GM21367 (cell line): Measurements from ENCODE around the gene EVA1C.
"Not testable (repeated sequence)": the region's sequence is repeated elsewhere in the genome, so short reads cannot be mapped to it uniquely, and the experiment has no call there.

Experiments
- ATAC-seq: cut with Tn5 transposase; IDR thresholded peaks from one replicate; pipeline ENCODE4 v1.9.1; 2021; ENCODE audit not compliant: unreplicated experiment

Gene EVA1C

DNA sequence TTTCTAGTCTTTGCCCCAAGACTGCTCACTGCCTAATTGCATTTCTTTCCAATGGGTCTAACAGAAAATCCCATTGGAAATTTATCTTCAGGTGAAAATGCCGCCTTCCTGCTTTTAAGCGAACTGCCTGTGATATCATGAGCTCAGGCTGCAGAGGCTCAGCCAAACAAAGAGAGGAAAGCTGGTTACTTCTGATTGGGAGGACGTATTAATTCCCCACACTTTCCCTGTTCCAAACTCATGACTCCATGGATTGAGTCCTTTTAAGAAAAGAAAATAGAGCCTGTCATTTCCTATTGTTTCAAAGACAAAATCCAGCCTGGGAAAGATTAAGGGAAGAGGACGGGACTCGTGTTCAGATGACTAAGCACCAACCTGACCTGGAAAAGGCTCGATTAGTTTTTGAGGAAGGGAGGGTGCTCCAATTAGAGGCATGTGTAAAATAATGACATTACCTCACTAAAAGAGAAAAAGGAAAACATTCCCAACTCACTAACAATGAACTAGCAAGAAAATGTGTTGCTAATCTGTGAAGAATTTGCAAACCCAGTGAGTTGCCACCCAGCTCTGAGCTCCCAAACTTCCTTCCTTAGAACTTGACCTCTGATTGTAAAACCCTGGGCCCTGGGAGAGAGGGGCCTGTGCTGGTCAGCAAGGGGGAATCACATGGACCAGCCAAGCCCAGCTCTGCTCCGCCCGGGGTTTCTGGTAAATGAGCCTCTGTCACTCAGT lies 111.6 kb downstream of the EVA1C start:
- no peak for ATAC-seq

DNA sequence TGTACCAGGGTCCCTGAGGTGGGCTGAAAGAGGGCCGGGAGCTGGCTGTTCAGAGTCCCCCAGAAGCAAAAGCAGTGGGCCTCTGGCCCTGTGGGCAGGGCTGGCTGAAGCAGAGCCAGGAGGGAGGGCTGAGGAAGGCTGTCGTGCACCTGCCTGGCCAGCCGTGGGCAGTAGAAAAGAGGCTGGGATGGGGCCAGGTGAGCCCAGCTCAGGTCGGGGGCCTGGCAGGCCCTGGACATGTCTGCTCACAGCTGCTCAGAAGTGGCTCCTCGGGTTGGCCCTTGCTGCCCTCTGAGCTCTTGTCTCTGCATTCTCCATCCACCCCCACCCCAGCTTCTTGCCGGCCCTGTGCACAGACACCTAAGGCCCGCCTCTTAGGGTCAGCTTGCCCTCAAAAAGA lies 112.8 kb downstream of the EVA1C start:
- ATAC-seq = no peak

DNA sequence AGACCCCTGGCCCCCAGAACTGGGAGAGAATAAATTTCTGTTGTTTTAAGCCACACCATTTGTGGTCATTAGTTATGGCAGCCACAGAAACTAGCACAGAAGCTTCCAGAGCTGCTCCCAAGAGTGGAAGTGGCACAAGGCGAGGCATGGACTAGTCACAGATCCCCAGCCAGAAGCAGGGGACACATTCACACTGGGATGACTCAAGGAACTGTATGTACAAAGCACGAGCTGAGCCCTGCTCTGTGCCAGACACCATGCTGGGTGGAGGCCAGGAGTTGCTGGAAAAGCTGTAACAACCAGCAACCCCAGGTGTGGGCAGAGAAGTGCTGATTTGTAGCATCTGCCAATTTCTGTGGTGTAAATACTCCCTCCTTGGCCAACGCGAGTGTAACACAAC lies 117.2 kb downstream of the EVA1C start:
- no peak for ATAC-seq

DNA sequence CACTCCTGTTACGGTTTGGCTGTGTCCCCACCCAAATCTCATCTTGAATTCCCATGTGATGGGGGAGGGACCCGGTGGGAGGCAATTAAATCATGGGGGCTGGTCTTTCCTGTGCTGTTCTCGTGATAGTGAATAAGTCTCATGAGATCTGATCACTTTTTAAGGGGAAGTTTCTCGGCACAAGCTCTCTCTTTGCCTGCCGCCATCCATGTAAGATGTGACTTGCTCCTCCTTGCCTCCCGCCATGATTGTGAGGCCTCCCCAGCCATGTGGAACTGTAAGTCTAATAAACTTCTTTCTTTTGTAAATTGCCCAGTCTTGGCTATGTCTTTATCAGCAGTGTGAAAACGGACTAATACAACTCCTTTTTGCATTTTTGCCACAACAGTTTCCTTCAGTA lies 118.3 kb downstream of the EVA1C start:
- ATAC-seq = not testable (repeated sequence)

DNA sequence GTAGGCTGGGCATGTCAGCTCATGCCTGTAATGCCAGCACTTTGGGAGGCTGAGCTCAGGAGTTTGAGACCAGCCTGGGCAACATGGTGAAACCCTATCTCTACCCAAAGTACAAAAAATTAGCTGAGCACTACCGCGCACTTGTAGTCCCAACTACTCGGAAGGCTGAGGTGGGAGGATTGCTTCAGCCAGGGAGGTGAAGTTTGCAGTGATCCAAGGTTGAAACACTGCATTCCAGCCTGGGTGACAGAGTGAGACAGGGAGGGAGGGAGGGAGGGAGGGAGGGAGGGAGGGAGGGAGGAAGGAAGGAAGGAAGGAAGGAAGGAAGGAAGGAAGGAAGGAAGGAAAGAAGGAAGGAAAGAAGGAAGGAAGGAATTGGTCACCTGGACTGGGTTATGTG lies 119.1 kb downstream of the EVA1C start:
- not testable (repeated sequence) for ATAC-seq

DNA sequence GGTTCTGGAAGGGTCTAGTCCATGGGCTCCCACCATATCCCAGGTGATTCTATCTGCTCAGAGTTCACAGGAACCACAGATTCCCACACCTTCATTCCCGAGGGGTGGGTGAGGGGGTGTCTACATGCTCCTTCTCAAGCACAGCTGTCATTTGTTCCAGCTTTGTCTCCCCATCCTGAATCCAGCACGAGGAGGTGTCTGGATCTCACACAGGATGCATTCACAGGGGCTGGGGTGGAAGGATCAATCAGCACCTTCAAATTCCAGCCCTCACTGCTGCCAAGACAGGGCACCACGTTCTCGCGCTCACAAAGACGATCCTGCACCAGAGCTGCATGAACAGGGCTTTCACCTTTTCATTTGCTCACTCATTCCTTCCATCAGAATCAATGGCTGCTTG lies 120.1 kb downstream of the EVA1C start:
- ATAC-seq = no peak

DNA sequence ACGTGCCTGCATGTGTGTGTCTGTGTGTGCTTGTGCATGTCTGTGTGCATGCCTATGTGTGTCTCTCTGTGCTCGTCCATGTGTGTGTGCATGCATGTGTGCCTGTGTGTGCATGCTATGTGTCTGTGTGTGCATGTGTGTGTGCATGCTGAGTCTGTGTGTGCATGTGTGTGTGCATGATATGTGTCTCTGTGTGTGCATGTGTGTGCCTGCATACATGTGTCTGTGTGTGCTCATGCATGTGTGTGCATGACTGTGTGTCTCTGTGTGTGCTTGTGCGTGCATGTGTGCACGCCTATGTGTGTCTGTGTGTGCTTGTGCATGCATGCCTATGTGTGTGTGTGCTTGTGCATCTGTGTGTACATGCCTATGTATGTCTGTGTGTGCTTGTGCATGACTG lies 120.5 kb downstream of the EVA1C start:
- ATAC-seq = no peak

DNA sequence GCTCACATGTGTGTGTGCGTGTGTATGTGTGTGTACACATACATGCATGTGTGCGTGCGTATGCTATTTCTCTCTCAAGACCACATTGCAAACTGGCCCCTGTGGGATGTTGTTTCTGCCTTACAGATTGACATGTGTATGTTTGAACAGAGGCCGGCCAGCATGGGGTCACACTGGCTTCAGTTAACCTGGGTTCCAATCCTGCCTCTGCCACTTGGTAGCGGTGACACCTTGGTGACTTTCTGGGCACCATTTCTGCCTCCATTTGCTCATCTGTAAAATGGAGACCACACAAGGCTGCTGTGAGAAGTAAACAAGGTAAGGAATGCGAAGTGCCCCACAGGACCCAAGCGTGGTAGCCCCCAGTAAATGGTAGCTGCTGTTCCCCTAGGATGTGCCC lies 121.1 kb downstream of the EVA1C start:
- no peak for ATAC-seq

DNA sequence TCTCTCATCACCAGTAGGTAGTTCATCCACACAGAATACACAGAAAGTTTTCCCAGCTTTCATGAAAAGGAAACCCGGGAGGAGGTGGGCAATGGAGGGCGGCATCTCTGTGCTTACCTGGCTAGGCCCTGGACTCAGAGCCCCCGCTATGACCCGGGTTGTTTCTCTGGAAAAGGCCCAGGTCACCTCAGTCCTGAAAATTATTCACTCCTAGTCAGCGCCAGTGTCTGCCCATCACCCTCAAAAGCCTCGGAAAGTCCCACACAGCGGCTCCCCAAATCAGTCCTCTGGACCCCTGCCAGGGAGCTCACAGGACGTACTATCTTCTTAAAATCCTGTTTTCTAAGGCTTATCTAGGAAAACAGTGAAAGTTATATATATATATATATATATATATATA lies 121.6 kb downstream of the EVA1C start:
- no peak for ATAC-seq

DNA sequence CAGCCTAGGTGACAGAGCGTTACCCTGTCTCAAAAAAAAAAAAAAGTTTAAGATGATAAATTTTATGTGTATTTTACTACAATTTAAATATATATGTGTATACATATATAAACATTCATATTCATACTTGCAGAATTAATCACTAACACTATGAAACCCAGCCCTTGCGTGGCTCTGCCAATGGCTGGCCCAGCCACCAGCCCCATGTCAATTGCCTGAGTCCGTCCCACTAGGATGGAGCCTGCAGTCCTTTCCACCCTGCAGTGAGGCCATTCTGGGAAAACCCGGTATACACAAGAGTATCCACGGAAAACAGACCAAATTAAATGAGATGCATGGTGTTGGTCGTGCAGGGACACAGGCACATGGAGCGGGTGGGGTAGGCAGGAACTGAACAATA lies 123.1 kb downstream of the EVA1C start:
- ATAC-seq = no peak

DNA sequence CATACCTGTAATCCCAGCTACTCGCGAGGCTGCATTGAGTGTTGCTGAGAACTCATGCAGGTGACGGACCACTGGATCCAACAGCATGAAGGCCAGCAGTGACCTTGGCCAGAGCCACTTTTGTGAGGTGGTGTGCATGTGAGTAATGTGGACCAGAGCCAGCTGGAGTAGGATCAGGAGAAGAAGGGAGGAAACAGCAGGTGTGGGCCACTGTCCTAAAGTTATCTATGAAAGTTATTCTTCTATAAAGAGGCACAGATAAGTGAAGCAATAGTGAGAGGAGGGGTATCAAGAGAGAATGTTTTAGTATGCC lies 125.0 kb downstream of the EVA1C start:
- no peak for ATAC-seq

DNA sequence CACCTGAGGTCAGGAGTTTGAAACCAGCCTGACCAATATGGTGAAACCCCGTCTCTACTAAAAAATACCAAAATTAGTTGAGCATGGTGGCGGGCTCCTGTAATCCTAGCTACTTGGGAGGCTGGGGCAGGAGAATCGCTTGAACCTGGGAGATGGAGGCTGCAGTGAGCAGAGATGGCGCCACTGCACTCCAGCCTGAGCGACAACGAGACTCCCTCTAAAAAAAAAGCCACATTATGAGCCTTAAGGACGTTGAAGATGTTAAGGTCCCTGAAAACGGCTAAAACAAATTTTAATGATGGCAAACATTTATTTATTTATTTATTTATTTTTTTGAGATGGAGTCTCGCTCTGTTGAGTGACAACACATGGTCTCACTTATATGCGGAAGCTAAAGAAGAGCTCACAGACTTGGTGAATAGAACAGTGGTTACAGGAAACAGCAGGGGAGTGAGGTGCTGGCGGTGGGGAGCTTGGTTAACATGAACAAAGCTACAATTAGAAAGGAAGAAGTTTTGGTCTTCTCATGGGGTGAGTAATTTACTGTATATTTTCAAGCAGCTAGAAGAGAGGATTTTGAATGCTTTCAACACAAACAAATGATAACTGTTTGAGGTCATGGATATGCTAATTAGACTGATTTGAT lies 125.8 kb downstream of the EVA1C start:
- no peak for ATAC-seq

DNA sequence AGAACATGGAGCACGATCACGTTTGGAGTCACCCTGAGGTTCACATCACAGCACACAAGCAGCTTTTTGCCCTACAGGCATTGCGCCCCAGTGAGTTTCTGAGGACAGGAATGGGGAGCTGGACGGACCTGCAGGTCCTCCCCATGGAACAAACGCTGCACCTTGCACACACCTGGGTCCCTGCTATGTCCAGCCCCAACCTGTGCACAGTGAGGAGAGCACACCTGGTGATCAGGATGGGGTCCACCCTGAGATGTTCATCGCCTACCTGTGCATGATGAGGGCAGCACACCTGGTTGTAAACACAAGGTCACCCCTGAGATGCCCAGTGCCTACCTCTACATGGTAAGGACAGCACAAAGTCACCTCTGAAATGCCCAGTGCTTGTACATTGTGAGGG lies 126.9 kb downstream of the EVA1C start:
- no peak for ATAC-seq

DNA sequence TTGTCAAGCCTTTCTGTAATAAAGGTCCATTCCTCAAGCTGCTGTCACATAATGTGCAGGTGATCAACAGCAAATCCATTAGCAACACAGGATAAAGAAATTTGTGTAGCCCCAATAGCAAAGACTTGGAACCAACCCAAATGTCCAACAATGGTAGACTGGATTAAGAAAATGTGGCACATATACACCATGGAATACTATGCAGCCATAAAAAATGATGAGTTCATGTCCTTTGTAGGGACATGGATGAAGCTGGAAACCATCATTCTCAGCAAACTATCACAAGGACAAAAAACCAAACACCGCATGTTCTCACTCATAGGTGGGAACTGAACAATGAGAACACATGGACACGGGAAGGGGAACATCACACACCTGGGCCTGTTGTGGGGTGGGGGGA lies 130.6 kb downstream of the EVA1C start:
- not testable (repeated sequence) for ATAC-seq

DNA sequence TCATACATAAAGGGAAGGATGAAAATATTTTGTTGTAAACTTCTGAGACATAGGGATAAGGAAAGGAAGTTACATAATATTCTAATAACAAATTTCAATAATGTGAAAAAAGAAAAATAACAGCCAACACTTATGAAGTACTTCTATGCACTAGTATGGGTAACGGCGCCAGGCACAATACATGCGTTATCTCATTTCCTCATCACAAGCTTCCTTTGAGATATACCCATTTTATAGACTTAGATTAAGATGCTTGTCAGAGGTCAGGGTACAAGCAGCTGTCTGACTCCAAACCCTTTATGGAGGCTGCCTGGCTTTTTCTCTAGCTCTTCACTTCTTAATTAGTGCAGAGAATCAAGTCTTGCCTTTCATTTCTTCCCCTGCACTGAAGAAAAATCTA lies 131.5 kb downstream of the EVA1C start:
- ATAC-seq = no peak

DNA sequence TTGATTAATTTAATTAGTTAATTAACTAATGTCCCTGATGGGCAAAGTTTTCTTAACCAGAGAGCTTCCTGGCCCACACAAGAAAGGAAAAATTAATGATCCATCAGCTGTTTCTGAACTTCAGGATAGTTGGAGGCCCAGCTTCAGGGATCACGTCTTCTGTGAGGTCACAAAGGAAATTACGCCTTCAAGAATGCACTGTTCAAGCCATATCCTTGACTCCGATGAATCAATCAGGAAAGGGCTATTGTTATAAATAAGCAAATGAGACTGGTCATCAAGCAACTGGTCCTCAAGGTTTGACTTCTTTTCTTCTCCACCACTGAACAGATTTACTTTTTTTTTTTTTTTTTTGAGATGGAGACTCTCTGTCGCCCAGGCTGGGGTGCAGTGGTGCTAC lies 132.2 kb downstream of the EVA1C start:
- no peak for ATAC-seq

DNA sequence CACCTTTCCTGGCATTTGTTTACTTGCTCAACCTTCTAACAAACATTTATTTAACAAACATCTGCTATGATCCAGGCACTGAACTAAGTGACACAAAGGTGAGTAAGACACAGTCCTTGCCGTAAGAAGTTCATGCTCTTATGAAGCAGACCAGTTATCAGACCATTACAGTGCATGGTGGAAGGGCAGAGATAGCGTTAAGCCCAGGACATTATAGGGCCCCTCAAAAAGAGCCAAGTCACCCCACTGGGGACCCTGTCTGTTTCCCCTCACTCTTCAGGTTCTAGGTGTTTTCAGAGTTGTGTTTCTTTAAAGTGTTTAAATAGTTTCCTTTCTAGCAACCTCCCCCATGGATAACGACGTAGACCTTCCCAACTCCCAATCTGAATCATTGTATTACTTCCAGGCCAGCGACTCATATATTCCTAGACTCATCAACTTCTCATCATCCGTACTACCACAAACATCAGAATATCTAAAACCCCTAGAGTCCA lies 133.5 kb downstream of the EVA1C start:
- ATAC-seq = no peak

DNA sequence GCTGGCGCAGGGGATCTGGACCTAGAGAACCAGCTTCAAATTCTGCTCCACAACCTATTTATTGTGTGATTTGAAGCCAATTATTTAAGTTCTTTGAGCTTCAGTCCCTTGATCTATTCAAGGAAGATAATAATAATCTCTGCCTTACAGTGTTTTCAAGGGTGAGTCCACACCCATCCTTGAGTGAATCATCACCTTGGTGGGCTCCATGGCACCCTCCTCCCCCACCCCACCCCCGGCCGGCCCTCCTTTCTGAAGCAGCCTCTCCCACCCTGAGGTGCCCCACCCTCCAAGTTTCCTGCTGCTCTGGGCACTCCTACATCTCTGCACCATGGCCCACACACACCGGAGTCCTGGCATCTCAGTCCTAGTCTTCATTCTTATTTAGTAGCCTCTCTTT lies 134.5 kb downstream of the EVA1C start:
- no peak for ATAC-seq

DNA sequence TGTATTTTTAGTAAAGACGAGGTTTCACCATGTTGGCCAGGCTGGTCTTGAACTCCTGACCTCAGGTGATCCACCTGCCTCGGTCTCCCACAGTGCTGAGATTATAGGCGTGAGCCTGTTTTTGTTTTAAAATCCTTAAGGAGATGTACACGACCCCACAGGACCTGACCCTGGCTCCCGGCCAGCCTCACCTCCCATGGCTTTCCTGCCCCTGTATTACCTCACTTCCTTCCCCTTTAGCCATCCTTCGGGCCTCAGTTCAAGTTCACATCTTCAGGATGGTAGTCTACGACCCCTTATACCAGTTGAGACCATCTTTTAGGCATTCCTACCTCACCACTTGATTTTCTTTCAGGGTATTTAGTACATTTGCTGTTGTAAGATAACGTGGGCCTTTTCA lies 136.5 kb downstream of the EVA1C start:
- no peak for ATAC-seq

DNA sequence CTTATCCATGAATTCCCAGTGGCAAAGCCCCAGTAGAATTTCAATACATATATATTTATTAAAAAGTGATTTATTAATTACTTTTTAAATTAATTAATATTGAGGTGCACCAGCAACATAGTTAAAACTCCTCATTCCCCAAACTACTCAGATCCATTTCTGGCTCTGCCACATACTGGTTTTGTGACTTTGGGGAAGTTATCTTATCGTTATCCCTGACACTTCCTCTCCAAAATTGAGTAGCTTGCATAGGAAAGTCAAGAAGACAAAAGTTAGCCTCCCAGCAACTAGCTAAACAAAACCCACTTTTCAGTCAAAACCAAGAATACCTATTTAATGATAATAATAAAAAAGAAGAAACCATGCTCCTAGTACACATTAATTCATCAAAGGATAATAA lies 136.9 kb downstream of the EVA1C start:
- ATAC-seq = no peak

DNA sequence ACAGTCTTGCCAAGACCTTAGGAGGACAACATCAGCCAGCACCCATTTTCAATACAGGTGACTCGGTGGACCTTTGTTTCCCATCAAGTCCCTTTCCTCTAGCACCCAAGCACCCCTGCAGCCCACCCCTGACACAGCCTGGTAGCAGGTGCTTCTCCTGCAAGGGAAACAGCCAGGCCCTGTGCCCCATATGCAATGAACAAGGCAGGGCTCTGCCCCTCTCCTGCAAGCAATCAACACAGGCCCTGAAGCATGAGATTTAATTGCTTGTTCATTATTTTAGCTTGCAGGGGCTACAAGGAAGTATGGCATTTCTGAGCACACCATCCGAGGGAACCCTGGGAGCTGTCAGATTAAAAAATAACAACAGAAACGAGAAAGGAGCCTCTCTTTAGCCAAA lies 137.4 kb downstream of the EVA1C start:
- no peak for ATAC-seq

DNA sequence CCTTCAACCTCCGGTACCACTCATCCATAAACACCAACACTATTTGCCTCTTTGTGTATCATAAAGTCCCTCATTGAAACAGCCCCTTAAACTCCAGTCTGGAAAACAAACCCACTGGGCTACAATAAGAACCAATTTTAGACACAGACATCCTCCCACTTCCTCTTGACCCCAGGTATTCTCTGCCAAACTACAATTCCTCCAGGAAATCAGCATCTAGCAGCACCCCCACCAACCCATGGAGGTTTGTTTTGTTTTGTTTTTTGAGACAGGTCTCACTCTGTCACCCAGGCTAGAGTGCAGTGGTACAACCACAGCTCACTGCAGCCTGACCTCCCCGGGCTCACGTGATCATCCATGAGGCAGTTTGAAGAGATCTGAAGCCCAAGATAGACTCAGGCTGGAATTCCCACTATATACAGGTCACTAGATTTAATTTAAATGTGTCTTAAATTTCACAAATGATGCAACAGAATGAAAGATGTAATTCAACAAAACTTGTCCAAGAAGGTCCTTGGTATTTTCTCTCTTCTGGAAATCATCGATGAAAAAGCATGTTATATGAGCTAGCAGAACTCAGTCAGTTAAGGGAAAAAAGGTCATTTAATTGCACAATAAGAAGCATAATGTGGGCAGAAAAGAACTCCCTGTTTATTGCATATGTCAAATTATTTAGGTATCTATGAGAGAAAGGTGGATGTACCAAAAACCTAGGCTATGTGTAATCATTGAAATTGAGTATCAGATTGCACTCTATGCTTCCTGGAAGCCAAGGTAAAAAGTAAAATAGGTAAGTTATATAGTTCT lies 142.5 kb downstream of the EVA1C start:
- no peak for ATAC-seq
